NCI-H345 (cell line): ENCODE results near the gene WARS2.

Experiments used
- DNase-seq: peaks from one replicate; lab custom pipeline; 2025; lab: John Stamatoyannopoulos, UW

Gene WARS2

DNA sequence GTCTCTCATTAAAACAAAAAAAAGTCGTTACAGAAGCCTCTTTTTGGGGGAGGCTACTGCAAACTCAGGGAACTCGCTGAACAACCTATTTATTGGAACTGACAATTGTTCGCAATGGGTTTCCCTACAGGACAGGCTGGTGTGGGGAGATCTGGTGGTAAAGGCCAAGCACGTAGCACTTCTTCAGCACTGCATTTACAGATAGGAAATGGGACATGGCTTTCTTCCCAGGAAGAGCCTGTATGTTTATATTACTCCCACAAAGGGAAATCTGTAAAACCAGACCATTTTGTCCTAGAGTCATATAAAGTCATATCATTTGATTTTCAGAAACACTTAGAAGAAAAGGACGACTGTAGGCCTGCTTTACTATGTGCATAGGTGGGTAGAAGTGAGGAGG is 113.5 kb downstream of the WARS2 start:
- DNase-seq, result no peak

DNA sequence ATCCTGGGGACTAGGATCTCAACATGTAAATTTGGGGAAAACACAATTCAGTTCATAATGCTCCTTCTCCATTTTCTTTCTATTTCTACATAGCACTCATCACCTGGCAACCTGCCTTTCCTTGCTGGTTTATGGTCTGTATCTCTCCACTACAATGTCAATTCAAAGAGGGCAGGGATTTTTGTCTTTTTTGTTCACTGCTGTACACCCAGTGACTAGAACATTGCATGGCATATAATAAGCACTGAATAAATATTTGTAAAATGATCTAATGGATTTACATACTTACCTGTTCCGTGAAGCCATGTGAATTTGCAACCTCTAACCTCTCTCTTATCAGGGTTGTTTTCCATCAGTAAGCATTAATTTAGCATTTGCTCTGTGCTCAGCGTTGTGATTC is 124.9 kb downstream of the WARS2 start:
- DNase-seq, result no peak

GRCh38 chr1:119012383-119012782 is 128.1 kb downstream of the WARS2 start:
- DNase-seq, result no peak

- no peak for DNase-seq
Observed at GRCh38 chr1:119011706-119012105, 128.7 kb downstream of the WARS2 start.

GRCh38 chr1:119011116-119011515 is 129.3 kb downstream of the WARS2 start:
- DNase-seq, result no peak

GRCh38 chr1:119010201-119010600 is 130.3 kb downstream of the WARS2 start:
- no peak for DNase-seq

DNA sequence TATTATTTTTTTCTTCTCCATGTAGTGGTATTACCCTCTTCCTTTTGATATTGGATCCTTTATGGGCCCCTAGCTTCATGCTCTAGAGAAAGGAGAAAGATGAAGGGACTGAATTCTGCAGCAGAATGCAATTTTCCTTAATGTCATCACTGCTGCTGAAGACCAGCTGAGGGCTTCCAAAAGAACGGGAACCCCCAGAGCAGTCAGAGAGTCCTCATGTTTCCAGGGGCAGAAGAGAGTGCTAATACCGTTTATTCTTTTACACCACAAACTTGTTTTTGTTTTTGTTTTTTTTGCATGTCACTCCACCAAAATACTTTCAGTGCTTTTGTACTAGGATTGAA is 131.2 kb downstream of the WARS2 start:
- DNase-seq, result no peak

DNA sequence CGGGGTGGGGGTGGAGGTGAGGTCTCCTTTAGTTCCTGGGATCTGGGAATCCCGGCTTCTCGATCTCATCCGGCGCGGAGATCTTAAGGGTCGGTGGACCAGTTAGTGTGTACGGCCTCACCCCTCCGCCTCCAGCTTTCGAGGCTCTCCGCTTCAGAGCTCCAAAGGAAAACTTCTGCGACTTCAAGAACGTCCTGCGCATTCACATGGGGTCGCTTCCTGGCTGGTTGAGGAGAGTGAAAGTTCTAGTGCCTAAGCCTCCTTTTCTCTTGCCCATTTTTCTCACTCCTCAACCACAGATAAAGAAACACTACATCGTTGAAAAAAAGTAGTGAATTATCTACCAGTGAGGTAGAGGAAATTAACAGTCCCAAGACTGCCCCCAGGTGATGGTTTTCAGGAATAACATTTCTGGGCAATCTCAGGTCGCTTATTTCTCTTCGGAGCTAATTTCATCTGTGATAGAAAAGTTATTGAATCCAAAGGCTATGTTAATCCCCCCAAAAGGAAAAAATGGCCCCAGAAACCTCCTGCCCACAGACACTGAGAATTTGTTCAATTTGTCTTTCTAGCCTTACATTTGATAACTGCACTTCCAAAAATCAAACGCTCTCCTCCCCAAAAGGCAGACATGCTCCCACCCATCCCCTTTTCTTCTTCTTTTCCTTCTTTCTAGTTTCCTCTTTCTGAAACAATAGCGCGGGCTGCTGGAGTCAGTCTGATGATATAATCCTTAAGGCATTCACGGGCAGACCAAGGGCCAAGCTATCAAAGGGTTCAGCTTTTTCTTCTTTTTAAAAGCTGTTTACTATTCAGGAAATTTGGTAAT is 131.8 kb downstream of the WARS2 start:
- DNase-seq, result peak; percentile 69

- DNase-seq, result peak; percentile 44
Observed at GRCh38 chr1:119007670-119008482, 132.6 kb downstream of the WARS2 start.

DNA sequence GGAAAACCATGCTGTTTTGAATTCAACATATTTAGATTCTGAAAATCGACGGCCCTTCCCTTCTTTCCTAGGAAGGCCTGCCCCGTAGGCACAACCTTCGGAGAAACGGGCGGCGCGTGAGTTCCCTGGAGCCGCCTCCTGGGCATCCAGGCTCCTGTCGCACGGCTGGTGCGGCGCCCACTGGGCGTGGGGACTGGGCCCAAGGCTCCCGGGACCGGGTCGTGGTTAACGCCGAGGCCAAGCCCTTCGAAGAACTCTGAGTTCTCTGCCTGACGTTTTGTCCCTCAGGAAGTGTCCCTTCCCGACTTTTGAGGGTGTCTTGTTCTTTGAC is 133.1 kb downstream of the WARS2 start:
- DNase-seq, result no peak

DNA sequence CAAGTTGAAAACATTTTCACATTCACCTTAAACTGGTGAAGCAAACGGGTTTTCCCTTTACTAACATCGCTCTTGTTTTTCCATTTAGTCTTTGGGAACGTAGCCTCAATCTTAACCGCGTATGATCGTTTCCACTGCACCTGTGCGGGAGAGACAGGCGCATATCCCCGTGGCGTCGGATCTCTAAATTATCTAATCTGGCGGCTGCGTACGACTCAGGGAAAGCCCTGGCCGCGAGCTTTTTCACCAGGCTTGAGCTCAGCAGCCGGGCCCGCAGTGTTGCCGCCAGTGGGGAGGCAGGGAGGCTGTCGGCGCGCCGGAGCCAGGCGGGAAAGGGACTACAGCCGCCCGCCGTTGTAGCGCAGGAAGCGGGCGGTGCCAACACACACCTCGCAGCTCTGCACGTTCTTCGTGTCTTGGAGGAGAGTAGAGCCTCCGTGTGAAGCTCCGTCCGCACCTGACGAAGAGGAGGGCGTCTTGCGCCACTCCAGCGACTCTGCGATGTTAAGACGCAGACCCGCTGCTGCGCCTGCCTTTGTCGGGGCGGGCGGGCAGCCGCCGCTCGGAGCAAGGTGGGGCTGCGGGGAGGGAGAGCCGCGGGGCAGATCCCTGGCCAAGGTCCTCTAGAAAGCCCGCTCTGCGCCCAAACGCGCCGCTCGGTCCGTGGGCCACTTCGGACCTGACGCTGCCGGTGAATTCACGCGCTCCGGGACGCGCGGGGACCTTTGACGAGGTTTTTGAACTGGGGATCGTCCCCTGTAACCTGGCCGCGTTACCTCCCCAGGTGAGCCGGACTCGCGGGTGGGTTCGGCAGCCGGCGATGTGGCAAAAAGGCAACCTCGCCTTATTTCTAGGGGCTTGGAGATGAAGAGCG is 133.8 kb downstream of the WARS2 start:
- DNase-seq, result no peak

DNA sequence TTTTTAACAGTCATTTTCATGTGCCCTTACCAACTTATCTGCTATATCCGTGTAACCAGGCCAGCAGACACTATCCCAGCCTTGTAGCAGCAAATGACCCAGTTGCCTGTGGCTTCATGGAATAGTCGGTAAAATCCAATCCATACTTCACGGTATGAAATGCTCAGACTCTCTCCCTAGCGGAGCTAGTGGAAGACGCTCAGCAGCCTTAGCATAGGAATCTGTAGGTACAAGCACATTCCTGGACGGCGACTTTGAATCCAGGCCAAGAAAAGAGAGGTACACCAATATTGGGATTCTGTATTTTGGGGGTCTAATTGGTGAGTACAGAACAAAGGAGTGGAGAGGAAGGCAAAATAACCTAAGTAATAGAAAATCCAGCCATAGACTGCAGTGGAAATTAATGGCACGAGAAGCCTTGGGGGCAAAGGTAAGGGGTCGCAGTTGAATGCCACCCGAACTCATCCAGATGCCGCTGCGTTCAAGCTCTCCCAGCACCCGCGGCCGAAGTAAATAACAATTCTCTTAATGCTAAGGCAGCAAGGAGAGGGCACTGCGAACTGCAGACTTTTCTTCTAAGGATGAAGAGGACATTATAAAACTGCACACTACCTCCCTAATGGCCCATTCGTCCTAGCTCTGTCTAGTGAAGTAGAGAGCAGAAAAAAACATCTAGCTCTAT is 134.6 kb downstream of the WARS2 start:
- DNase-seq, result no peak

GRCh38 chr1:119004781-119005180 is 135.7 kb downstream of the WARS2 start:
- DNase-seq, result no peak

GRCh38 chr1:119004129-119004527 is 136.3 kb downstream of the WARS2 start:
- no peak for DNase-seq

- DNase-seq, result no peak
Observed at GRCh38 chr1:119003413-119004128, 136.9 kb downstream of the WARS2 start.

- DNase-seq, result no peak
Observed at GRCh38 chr1:119002028-119002686, 138.3 kb downstream of the WARS2 start.

DNA sequence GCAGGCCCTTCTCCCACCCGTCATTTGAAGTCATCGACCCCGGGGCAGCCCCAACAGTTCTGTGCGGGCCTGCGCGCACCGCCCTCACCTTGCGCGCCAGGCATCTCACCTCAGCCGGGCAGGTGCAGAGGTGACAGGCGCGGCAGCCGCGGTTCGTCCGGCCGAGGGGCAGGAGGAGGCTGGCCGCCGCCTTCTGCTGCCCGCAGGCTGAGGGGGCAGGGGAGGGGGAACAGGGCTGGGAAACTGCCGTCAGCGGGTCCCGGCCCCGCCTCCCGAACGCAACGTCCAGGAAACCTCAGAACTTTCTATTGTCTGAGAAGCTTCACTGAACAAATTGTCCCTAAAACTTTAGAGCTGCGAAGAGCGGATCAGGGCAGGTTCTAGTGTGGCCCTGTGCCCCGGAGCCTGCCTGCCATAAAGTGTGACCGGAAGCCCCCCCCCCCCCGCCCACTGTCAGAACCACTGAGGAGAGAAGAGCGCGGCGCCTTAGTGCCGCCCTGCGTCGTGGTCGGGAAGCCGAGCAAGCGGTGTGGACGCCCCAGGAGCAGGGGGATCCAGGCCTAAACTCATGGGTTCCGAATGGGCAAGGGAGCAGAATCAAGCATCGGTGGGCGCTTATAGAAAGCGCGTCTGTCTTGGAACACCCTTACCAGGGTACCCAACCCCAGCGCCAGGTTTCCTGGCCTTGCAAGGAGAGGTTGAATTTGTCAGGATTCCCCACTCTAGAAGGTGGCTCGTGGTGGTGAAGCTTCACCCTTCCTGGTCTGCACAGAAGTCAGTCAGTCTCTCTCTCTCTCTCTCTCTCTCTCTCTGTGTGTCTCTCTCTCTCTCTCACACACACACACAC is 139.0 kb downstream of the WARS2 start:
- DNase-seq, result no peak

GRCh38 chr1:119000371-119001180 is 139.9 kb downstream of the WARS2 start:
- no peak for DNase-seq
